Mononuclear cell (primary cell): ENCODE measurements around the gene SACM1L. TPM values are rescaled to one million over a fixed set of nuclear protein-coding genes. Genes with fewer than 3 reads are reported as not detected.

ENCODE experiments used
- H3K27me3 ChIP-seq: 2 replicates; pipeline ENCODE4 v1.6.0; 2011; ENCODE audit warnings: low read length, control low read depth; ENCODE audit not compliant: insufficient read depth
- H3K4me1 ChIP-seq: 2 replicates; pipeline ENCODE4 v1.5.1; 2011; ENCODE audit warnings: mild to moderate bottlenecking, low read length, control low read depth; ENCODE audit not compliant: insufficient read depth
- H3K4me3 ChIP-seq: 2 replicates; pipeline ENCODE4 v1.5.1; 2011; ENCODE audit warnings: mild to moderate bottlenecking, low read length, moderate library complexity
- H3K9me3 ChIP-seq: 2 replicates; pipeline ENCODE4 v1.5.1; 2011; ENCODE audit warnings: low read depth, mild to moderate bottlenecking, control low read depth, low read length
- total RNA-seq: library from RNA; depleted of rRNA; stranded (reverse); fragments of >200 nt; gene quantifications from one replicate; pipeline ENCODE4 v1.2.3, GENCODE V29; 2012

SACM1L gene, protein sequence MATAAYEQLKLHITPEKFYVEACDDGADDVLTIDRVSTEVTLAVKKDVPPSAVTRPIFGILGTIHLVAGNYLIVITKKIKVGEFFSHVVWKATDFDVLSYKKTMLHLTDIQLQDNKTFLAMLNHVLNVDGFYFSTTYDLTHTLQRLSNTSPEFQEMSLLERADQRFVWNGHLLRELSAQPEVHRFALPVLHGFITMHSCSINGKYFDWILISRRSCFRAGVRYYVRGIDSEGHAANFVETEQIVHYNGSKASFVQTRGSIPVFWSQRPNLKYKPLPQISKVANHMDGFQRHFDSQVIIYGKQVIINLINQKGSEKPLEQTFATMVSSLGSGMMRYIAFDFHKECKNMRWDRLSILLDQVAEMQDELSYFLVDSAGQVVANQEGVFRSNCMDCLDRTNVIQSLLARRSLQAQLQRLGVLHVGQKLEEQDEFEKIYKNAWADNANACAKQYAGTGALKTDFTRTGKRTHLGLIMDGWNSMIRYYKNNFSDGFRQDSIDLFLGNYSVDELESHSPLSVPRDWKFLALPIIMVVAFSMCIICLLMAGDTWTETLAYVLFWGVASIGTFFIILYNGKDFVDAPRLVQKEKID
- 42.7 TPM for total RNA-seq

DNA sequence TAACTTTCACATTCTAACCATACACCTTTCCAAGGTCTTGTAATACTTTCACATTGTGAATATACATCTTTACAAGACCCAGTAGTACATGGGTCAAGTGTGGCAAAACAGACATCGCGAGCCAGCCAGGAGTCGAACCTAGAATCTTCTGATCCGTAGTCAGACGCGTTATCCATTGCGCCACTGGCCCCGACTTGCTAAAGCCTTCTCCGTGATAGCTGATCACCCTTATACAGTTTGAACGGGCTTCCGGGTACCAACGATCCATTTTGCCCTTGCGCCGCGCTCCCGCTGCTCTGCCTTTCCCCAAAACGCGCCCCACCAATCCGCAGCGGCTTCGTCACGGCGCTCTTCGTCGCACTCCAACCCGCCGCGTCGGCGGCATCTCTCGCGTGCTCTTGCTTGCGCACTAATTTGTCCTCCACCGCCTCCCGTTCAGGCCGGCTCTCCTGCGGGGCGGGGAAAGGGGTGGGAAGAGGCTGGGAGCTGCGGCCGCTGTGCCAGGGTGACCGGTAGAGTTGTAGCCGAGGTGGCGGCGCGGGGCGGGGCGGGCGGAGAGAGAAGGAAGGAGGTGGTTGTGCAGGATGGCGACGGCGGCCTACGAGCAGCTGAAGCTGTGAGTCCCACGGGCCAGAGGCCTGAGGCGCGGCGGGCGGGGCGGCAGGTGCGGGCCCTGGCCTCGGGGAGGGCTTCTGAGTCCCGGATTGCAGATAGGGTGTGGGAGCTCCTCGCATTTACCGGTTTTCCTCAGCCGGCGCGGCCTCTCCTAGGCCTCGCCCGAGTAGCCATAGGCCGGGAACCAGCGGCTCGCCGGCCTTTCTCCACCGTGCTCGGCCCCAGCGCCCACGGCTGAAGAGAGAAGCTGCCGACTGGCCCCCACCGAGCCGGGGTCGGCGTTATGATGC is at the start of gene SACM1L:
Gene SACM1L, plus strand, starts transcription at position 515 of the 905 bp plus-strand sequence. Its CDS starts 70 bp downstream, at position 585.
- peak within 1 kb of the TSS; percentile 82 for H3K4me3 ChIP-seq
- no peaks in the 10 kb centered on the region for H3K9me3 ChIP-seq
- peaks cover 54% of the 10 kb centered on the region for H3K4me1 ChIP-seq
- no peaks in the 10 kb centered on the region for H3K27me3 ChIP-seq

DNA sequence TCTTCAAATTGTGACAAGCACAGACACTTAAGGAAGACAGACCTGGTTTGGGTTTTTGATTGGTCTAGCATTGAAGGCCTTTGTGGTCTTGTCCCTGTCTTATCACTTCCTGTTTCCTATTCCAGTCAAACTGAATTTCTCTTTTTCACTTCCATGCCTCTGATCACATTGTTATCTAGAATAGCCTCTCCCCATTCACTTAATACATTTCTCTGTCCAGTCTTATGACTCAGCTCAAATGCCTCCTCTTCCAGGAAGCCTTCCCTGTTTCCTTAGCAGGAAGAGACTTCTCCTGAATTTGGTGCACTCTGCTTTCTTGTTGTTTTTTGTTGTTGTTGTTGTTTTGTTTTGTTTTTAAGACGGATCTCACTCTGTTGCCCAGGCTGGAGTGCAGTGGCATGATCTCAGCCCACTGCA is 49.1 kb upstream of the SACM1L start:
- Histone ChIP-seq H3K4me1 (peaks cover 38% of the 10 kb centered on the region), H3K4me3 (no peak overlapping the region), H3K9me3 (no peaks in the 10 kb centered on the region), H3K27me3 (no peaks in the 10 kb centered on the region)

DNA sequence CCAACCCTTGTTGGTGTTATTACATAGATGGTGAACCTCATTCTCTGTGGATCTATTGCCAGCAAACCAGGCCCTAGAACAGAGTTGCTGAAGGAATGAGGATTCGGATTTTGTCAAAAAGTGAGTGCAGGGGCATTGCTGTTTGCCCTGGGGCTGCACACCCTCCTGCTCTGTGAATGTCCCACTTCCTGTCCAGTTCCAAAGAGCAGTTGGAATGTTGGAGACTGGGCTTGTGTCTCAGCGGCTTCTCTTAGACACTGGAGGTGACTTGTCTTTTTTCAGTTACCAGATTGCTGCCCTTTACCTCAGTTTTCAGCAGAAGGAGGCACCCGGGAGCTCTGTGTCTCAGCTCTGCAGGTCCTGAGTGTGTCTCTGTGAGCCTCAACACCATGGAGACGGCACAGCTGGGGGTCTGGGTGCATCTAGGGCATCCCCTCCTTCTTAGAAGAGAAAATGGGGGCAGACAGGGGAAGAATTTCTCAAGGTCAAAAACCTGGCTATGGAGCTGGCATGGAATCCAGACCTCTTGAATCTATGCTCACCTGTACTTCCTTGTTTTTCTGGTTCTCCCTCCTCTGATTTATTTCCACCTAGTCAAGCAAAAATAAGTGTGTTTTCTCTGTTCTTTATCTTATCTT is 48.4 kb upstream of the SACM1L start:
- Histone ChIP-seq H3K4me3 (no peak overlapping the region), H3K9me3 (no peaks in the 10 kb centered on the region), H3K4me1 (peaks cover 38% of the 10 kb centered on the region), H3K27me3 (no peaks in the 10 kb centered on the region)

DNA sequence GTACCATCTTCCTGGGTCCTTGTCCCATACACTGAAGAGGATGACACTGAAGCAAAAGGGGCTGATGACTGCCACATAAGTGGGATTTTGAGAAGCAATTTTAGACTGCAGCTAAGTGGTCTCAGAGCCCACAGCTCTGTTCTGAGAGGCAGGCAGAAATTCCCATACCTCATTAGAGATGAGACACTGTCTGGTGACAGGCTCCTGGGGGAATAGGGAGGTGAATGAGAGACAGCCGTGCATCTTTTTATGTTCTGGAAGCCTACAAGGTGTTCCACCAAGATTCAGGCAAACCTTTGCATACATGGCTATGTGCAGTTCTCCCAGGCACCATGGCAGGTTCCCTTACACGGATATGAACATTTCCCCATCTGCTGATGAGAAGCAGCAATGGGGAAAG is 47.4 kb upstream of the SACM1L start:
- H3K9me3 ChIP-seq = no peaks in the 10 kb centered on the region
- H3K4me1 ChIP-seq = peaks cover 47% of the 10 kb centered on the region
- no peaks in the 10 kb centered on the region for H3K27me3 ChIP-seq
- H3K4me3 ChIP-seq = no peak overlapping the region

DNA sequence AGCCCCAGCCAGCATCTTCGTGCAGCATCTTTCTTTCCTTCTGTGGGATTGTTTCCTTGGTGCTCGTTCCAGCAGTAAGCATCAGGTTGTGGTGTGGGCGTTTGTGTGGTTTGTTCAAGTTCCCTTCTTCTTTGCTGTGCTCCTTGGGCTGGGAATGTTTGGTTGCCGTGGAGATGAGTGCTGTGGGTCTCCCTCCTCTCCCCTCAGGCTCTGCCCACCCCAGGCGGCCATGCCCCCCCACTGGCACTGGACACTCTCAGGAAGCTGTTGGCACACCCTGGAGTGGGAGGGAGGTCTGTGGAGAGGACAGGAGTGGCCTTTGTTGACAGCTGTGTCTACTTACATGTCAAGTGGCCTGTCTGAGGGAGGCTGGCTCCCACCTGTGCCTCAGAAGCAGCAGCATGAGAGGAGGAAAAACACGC is 46.5 kb upstream of the SACM1L start:
- Histone ChIP-seq H3K9me3 (no peaks in the 10 kb centered on the region), H3K4me1 (peaks cover 57% of the 10 kb centered on the region), H3K4me3 (no peak overlapping the region), H3K27me3 (no peaks in the 10 kb centered on the region)

DNA sequence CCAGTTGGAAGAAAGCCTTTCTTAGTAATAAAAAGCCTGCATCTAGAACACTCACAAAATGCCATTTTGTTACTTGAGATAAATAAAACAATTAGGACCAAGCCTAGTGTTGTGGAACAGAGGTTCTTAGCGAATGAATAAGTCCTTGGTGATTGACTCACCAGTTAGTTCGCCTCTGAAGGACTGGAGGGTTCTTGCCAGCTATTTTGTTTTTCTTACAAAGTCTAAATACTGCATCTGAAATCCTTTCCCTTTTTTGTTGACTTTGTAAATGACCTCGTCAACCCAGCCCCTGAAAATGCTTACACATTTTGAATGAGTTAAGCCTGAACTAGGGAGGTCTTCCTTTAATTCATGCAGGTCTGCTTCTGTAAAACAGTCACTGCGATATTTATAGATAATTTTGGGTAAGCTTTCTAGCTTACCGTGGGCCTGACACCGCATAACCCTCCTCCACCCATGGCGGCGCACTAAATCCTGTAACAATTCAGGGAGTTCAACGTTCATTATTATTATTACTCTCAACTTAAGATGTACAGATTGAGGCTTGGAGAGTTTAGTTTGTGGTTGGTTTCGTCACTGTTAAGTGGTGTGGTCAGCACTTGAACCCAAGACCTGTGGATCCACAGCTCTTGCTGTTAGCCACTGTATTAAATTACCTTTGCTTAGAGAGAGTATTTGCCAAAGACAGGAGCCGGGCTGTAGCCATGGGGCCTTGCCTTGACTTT is 45.0 kb upstream of the SACM1L start:
- Histone ChIP-seq H3K27me3 (no peaks in the 10 kb centered on the region), H3K9me3 (no peaks in the 10 kb centered on the region), H3K4me1 (peaks cover 58% of the 10 kb centered on the region), H3K4me3 (no peak overlapping the region)

DNA sequence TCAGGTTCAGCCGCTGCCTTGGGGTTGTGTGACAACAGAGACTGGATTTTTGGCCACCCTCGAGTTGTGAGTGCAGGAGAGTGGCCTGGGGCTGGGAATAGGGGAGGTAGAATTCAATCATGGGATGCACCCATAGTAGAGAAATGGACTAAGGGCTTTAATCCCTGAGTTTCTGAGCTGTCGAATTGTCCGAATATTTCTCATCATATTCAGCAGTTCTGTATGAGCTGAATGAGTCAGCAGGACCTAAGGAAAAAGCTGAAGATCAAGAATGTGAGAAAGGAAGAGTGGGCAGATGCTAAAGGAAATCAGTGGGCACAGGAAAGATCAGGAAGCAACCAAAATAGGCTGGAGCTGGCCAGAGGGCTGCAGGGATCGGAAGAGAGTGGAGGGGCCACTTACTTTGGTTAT is 44.4 kb upstream of the SACM1L start:
- Histone ChIP-seq H3K4me1 (peaks cover 52% of the 10 kb centered on the region), H3K4me3 (no peak overlapping the region), H3K9me3 (no peaks in the 10 kb centered on the region), H3K27me3 (no peaks in the 10 kb centered on the region)

DNA sequence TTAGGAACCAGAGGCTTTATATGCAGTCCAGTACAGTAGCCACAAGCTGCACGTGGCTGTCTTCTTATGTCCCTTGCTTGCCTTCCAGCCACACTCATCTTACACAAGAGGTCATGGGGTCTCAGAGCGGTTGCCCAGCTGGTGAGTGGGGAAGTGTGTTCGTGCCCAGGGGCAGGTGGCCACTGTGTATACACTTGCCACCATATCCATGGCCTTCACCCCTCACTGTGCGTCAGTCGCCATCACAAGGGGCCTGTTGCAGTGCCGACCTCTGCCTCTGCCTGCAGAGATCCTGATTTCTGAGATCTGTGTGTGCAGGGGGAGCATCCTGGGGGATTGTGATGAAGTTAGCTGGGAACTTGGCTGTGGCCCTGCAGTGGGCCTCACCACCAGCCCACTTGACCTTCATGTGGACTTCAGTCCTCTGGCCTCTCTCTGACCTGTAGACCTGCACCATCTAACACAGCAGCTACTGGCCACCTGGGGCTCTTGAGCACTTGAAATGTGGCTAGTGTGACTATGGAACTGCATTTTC is 43.1 kb upstream of the SACM1L start:
- Histone ChIP-seq H3K4me1 (peaks cover 42% of the 10 kb centered on the region), H3K27me3 (no peaks in the 10 kb centered on the region)

DNA sequence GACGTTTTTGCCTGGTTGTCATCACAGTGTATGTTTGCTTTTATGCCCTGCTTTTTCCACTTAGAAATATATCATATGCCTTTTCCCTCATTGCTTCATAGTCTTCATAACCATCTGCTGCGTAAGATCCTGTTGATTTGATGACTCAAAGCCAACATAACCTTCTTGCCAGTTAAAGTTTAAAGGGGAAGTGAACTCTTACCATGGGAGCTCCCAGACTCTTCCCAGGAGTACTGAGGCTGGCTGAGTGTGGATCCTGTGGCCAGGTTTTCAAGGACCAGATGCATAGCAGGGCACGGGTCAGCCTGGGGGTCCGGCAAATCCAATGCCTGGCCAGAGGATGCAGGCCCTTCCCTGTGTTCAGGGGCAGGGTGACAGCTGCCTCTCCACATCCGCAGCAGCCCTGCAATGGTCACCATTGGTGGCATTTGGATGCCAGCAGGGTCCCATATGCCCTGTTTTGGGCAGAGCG is 42.0 kb upstream of the SACM1L start:
- Histone ChIP-seq H3K9me3 (no peaks in the 10 kb centered on the region), H3K27me3 (no peaks in the 10 kb centered on the region), H3K4me1 (peaks cover 42% of the 10 kb centered on the region), H3K4me3 (no peak overlapping the region)

More for the DNA sequence above, 43.1 kb upstream of the SACM1L start:
- no peaks in the 10 kb centered on the region for H3K9me3 ChIP-seq
- no peak overlapping the region for H3K4me3 ChIP-seq

DNA sequence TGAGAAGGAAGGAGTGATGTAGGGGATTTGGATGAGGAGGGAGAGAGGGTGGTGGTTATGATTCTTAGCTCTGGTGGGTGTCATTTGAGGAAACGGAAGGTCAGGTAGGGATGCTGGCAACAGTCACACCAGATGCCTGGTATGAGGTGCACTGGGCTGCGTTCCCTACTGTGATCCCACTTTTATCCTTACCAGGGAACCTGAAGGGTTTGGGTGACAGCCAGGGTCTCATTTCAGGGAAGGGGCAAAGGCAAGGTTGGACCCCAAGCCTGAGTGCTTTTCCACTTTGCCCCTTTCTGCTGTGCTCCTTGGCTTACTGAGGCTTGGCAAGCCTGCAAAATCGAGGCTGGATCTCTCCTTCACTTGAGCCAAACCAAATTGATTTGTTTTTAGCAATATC is 36.0 kb upstream of the SACM1L start:
- H3K4me3 ChIP-seq = no peak overlapping the region
- no peaks in the 10 kb centered on the region for H3K27me3 ChIP-seq
- no peaks in the 10 kb centered on the region for H3K9me3 ChIP-seq
- peaks cover 41% of the 10 kb centered on the region for H3K4me1 ChIP-seq

DNA sequence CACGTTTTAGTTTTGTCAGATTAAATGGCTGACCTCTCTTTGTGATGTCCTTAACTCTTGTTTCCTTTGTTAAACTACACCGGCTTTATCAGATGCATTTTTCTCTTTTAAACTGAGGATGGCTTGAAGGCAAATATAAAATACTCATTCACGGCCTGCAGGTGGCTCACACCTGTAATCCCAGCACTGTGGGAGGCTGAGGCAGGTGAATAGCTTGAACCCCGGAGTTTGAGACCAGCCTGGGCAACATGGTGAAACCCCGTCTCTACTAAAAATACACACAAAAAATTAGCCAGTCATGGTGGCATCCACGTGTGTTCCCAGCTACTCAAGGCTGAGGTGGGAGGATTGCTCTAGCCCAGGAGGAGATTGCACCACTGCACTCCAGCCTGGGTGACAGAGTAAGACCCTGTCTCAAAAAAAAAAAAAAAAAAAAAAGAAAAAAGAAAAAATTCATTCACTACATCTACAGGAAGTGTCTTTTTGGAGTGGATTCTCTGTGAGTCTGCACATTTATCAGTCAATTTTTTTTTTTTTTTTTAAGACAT is 34.7 kb upstream of the SACM1L start:
- no peaks in the 10 kb centered on the region for H3K27me3 ChIP-seq
- peaks cover 41% of the 10 kb centered on the region for H3K4me1 ChIP-seq
- H3K9me3 ChIP-seq = no peaks in the 10 kb centered on the region
- H3K4me3 ChIP-seq = no peak overlapping the region

DNA sequence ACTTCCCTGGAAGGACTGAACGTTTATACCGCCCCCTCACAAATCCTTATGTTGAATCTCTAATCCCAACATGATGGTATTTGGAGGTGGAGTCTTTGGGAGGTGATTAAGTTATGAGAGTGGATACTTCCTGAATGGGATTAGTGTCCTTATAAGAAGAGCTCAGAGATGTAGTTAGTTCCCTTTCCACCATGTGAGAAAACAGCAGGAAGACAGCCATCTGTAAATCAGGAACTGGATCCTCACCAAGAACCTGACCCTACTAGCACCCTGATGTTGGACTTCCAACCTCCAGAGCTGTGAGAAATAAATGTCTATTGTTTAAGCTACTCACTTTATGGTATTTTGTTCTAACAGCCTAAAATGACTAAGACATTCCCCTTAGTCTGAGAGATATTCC is 33.3 kb upstream of the SACM1L start:
- H3K27me3 ChIP-seq = no peaks in the 10 kb centered on the region
- no peak overlapping the region for H3K4me3 ChIP-seq
- peaks cover 45% of the 10 kb centered on the region for H3K4me1 ChIP-seq
- no peaks in the 10 kb centered on the region for H3K9me3 ChIP-seq

DNA sequence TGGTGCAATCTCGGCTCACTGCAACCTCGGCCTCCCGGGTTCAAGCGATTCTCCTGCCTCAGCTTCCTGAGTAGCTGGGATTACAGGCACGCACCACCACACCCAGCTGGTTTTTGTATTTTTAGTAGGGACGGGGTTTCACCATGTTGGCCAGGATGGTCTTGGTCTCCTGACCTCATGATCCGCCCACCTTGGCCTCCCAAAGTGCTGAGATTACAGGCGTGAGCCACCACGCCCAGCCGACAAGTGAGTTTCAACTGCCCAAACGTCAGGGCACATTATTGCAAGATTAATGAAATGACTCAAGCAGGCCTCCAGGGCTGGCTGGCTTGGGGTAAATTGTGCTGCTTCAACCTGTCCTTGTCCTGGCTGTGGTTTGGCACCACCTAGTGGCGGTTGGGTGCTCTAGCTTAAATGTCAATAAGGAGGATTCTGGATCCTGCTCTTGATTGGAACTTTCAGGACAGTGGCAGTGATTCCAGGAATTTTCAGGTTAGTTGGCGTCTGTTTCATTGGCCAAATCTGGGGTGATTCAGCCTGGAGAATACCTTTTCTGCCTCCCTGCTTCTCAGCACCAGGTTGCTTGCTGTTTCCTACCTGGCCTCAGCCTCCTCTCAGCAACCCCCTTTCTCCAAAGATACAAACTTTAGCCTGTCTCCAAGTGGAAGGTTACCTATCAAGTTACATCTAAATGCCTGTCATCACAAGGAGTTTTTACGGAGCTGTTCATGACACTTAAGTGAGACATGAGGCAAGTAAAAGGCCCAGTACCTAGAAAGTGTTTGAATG is 32.4 kb upstream of the SACM1L start:
- H3K4me3 ChIP-seq = no peak overlapping the region
- peaks cover 45% of the 10 kb centered on the region for H3K4me1 ChIP-seq
- no peaks in the 10 kb centered on the region for H3K9me3 ChIP-seq
- H3K27me3 ChIP-seq = no peaks in the 10 kb centered on the region
